ENCODE results near the gene HENMT1.
A peak's percentile ranks its signal among the peaks of the same experiment; 100 is the strongest.
"Not testable (repeated sequence)": the region's sequence is repeated elsewhere in the genome, so short reads cannot be mapped to it uniquely, and the experiment has no call there.

HENMT1 gene

GRCh38 chr1:108661030-108661609 lies at the start of gene HENMT1:
HENMT1 (minus strand) TSS chr1:108661093; CDS start chr1:108659884, 1,209 bp downstream.
- DNase-seq (ENCODE audit: low spot score) = peak; percentile 78

GRCh38 chr1:108708691-108709660 lies 48.1 kb upstream of the HENMT1 start:
- peak; percentile 84 for DNase-seq (ENCODE audit: low spot score)

- DNase-seq (ENCODE audit: low spot score) = no peak
Measured at GRCh38 chr1:108706643-108707042, 45.8 kb upstream of the HENMT1 start.

GRCh38 chr1:108704496-108704895 lies 43.6 kb upstream of the HENMT1 start:
- DNase-seq (ENCODE audit: low spot score) = peak; percentile 20

- peak; percentile 58 for DNase-seq (ENCODE audit: low spot score)
Measured at GRCh38 chr1:108703939-108704338, 43.0 kb upstream of the HENMT1 start.

- not testable (repeated sequence) for DNase-seq (ENCODE audit: low spot score)
Measured at GRCh38 chr1:108702109-108702508, 41.2 kb upstream of the HENMT1 start.

- no peak for DNase-seq (ENCODE audit: low spot score)
Measured at GRCh38 chr1:108701176-108701849, 40.4 kb upstream of the HENMT1 start.

GRCh38 chr1:108699375-108700332 lies 38.8 kb upstream of the HENMT1 start:
- DNase-seq (ENCODE audit: low spot score) = no peak

- no peak for DNase-seq (ENCODE audit: low spot score)
Measured at GRCh38 chr1:108695535-108695934, 34.6 kb upstream of the HENMT1 start.

GRCh38 chr1:108692724-108693655 lies 32.1 kb upstream of the HENMT1 start:
- peak; percentile 85 for DNase-seq (ENCODE audit: low spot score)

- DNase-seq (ENCODE audit: low spot score) = peak; percentile 92
Measured at GRCh38 chr1:108691942-108692723, 31.2 kb upstream of the HENMT1 start, which contains the start of gene PRPF38B. PRPF38B (plus strand) TSS chr1:108692310; CDS start chr1:108692592, 282 bp downstream.

GRCh38 chr1:108691128-108691941 lies 30.4 kb upstream of the HENMT1 start:
- DNase-seq (ENCODE audit: low spot score) = no peak

- DNase-seq (ENCODE audit: low spot score) = no peak
Measured at GRCh38 chr1:108686614-108687313, 25.9 kb upstream of the HENMT1 start.

GRCh38 chr1:108685529-108685928 lies 24.6 kb upstream of the HENMT1 start:
- no peak for DNase-seq (ENCODE audit: low spot score)

- not testable (repeated sequence) for DNase-seq (ENCODE audit: low spot score)
Measured at GRCh38 chr1:108681701-108682100, 20.8 kb upstream of the HENMT1 start.

GRCh38 chr1:108679586-108680213 lies 18.8 kb upstream of the HENMT1 start:
- no peak for DNase-seq (ENCODE audit: low spot score)

GRCh38 chr1:108678706-108679105 lies 17.8 kb upstream of the HENMT1 start:
- DNase-seq (ENCODE audit: low spot score) = no peak
